ENCODE results near the gene EIF3I. TPM values are rescaled to one million over a fixed set of nuclear protein-coding genes. Genes with fewer than 3 reads are reported as not detected.

The EIF3I gene

GRCh38 chr1:32274646-32275340 is 52.6 kb downstream of the EIF3I start:
- no peak overlapping the region for H3K9ac ChIP-seq (ENCODE audit: low read depth, low read length)
- H3K36me3 ChIP-seq (ENCODE audit: insufficient read depth, low read length) = no peaks in the 10 kb centered on the region

DNA sequence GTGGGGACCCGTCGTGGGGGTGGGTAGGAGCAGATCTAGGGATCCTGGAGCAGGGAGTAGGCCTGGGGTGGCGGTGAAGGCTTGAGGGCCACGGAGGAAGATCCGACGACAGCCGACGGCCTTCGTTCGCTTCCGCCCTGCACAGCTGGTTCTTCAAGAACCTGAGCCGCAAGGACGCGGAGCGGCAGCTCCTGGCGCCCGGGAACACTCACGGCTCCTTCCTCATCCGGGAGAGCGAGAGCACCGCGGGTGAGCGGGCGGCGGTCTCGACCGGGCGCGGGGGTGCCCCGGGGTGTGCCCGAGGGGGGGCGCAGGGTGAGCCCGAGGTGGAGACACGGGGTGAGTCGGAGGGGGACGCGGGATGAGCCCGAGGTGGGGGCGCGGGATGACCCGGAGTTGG is 53.2 kb downstream of the EIF3I start:
- H3K4me2 ChIP-seq (ENCODE audit: low read length) = peak overlapping the region; percentile 15
- H3K27me3 ChIP-seq (ENCODE audit: control insufficient read depth, insufficient read depth, low read length) = peaks cover 71% of the 10 kb centered on the region
- H3K9me3 ChIP-seq (replicated peaks; ENCODE audit: low read length) = no peaks in the 10 kb centered on the region
- no peak overlapping the region for H3K9ac ChIP-seq (ENCODE audit: low read depth, low read length)
- H3K4me1 ChIP-seq (ENCODE audit: control insufficient read depth, insufficient read depth, low read length) = no peaks in the 10 kb centered on the region
- H3K4me3 ChIP-seq (ENCODE audit: low read length) = no peak overlapping the region
- H3K36me3 ChIP-seq (ENCODE audit: insufficient read depth, low read length) = no peaks in the 10 kb centered on the region

More at GRCh38 chr1:32274646-32275340, 52.6 kb downstream of the EIF3I start:
- no peak overlapping the region for H3K4me3 ChIP-seq (ENCODE audit: low read length)
- H3K9me3 ChIP-seq (replicated peaks; ENCODE audit: low read length) = no peaks in the 10 kb centered on the region
- H3K4me2 ChIP-seq (ENCODE audit: low read length) = no peak overlapping the region
- H3K27me3 ChIP-seq (ENCODE audit: control insufficient read depth, insufficient read depth, low read length) = peaks cover 71% of the 10 kb centered on the region
- H3K4me1 ChIP-seq (ENCODE audit: control insufficient read depth, insufficient read depth, low read length) = no peaks in the 10 kb centered on the region

DNA sequence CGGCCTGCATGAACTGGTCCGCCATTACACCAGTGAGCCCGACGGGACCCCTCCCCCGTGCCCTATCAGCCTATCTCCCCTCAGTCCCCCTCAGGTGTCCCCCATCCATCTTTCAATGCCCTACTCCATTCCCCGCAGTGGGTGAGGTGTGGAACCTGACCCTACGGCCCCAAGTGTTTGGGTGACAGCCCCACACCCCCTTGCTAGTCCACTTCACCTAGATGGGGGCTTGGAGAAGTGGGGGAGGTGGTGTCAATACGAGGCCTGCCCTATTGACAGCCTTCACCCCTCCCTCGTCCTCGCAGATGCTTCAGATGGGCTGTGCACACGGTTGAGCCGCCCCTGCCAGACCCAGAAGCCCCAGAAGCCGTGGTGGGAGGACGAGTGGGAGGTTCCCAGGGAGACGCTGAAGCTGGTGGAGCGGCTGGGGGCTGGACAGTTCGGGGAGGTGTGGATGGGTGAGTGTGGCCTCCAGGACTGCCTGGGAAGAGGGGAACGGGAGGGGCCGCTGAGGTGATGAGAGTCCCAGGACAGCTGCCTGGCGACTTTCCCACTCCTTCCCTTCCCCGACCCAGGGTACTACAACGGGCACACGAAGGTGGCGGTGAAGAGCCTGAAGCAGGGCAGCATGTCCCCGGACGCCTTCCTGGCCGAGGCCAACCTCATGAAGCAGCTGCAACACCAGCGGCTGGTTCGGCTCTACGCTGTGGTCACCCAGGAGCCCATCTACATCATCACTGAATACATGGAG is 54.0 kb downstream of the EIF3I start:
- Histone ChIP-seq H3K27me3 (ENCODE audit: control insufficient read depth, insufficient read depth, low read length) (peaks cover 68% of the 10 kb centered on the region), H3K4me1 (ENCODE audit: control insufficient read depth, insufficient read depth, low read length) (no peaks in the 10 kb centered on the region), H3K9me3 (replicated peaks; ENCODE audit: low read length) (no peaks in the 10 kb centered on the region), H3K9ac (ENCODE audit: low read depth, low read length) (no peak overlapping the region), H3K4me2 (ENCODE audit: low read length) (no peak overlapping the region), H3K36me3 (ENCODE audit: insufficient read depth, low read length) (no peaks in the 10 kb centered on the region), H3K4me3 (ENCODE audit: low read length) (no peak overlapping the region)

Small RNA genes lying within 50 kb of the gene (small RNA-seq; reads per million reads assigned to genes)
- not detected for gene RF00017

All from skeletal muscle satellite cell (primary cell).